Measurements from ENCODE around the gene NUDT22.
A peak's percentile ranks its signal among the peaks of the same experiment; 100 is the strongest.

The NUDT22 gene

DNA sequence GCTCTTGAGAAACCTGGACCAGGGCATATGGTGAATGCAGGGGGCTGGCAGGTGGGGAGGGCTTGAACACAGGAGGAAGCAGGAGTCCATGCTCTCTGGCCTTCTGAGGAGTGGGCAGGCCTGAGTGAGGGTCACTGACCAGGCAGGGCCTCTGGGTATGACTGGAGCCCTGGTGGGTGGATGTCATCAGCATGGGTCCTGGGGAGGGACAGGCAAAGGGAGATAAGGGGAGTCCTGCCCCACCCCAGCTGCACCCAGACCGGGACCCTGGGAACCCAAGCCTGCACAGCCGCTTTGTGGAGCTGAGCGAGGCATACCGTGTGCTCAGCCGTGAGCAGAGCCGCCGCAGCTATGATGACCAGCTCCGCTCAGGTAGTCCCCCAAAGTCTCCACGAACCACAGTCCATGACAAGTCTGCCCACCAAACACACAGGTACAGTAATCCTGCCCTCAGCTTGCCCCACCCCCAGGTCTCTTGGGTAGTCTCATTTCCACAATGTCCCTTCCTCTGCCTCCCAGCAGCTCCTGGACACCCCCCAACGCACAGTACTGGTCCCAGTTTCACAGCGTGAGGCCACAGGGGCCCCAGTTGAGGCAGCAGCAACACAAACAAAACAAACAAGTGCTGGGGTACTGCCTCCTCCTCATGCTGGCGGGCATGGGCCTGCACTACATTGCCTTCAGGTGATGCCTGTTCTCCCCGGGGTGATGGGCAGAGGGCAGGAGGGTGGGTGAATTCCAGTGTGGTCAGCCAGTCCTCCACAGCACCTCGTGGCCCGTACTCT is 6.3 kb downstream of the NUDT22 start:
- H3K36me3 ChIP-seq: peaks cover 8% of the 10 kb centered on the region
- no peak for TF ChIP-seq Cebpa-rat (IDR thresholded peaks at IDR 0.05)
- peak overlapping the region; percentile 51 for H3K27ac ChIP-seq
- H3K9ac ChIP-seq: peak overlapping the region; percentile 32
- H3K4me2 ChIP-seq: peak overlapping the region; percentile 99
- peaks cover 82% of the 10 kb centered on the region for H3K4me1 ChIP-seq
- no peak overlapping the region for H3K4me3 ChIP-seq
- H4K20me1 ChIP-seq: peaks cover 12% of the 10 kb centered on the region
- H3K9me3 ChIP-seq: no peaks in the 10 kb centered on the region
- no peaks in the 10 kb centered on the region for H3K27me3 ChIP-seq

GRCh38 chr11:64232967-64233315 is 6.9 kb downstream of the NUDT22 start:
- Histone ChIP-seq H3K36me3 (peaks cover 14% of the 10 kb centered on the region), H3K4me3 (no peak overlapping the region), H3K4me1 (peaks cover 82% of the 10 kb centered on the region), H3K9ac (no peak overlapping the region), H4K20me1 (peaks cover 12% of the 10 kb centered on the region), H3K9me3 (no peaks in the 10 kb centered on the region), H3K27ac (no peak overlapping the region), H3K27me3 (no peaks in the 10 kb centered on the region), H3K4me2 (peak overlapping the region; percentile 99)
- TF ChIP-seq Cebpa-rat (IDR thresholded peaks at IDR 0.05): no peak

- H3K4me1 ChIP-seq: peaks cover 81% of the 10 kb centered on the region
- TF ChIP-seq Cebpa-rat (IDR thresholded peaks at IDR 0.05): no peak
- H4K20me1 ChIP-seq: peaks cover 12% of the 10 kb centered on the region
Measured at GRCh38 chr11:64233913-64234586, 8.0 kb downstream of the NUDT22 start, which contains the start of gene VEGFB. VEGFB (plus strand) TSS chr11:64234584; CDS start chr11:64234834, 250 bp downstream.

GRCh38 chr11:64234647-64235379 is 8.7 kb downstream of the NUDT22 start:
- Histone ChIP-seq H3K4me3 (peak overlapping the region; percentile 77), H4K20me1 (peaks cover 12% of the 10 kb centered on the region), H3K4me2 (peak overlapping the region; percentile 95), H3K36me3 (peaks cover 32% of the 10 kb centered on the region), H3K4me1 (peaks cover 81% of the 10 kb centered on the region), H3K27me3 (no peaks in the 10 kb centered on the region), H3K9ac (peak overlapping the region; percentile 76), H3K27ac (peak overlapping the region; percentile 72; the same call in 1 of the 2 replicates), H3K9me3 (no peaks in the 10 kb centered on the region)
- TF ChIP-seq Cebpa-rat (IDR thresholded peaks at IDR 0.05): no peak

More at GRCh38 chr11:64233913-64234586, 8.0 kb downstream of the NUDT22 start, which contains the start of gene VEGFB:
- Histone ChIP-seq H3K4me3 (peak within 1 kb of the TSS; percentile 77), H3K36me3 (peaks cover 25% of the 10 kb centered on the region), H3K27me3 (no peaks in the 10 kb centered on the region), H3K9ac (peak within 1 kb of the TSS; percentile 77), H3K9me3 (no peaks in the 10 kb centered on the region), H3K27ac (peak within 1 kb of the TSS; percentile 76), H3K4me2 (peak within 1 kb of the TSS; percentile 99)

- peak overlapping the region; percentile 77 for H3K4me3 ChIP-seq
- H3K9me3 ChIP-seq: no peaks in the 10 kb centered on the region
- peak overlapping the region; percentile 95 for H3K4me2 ChIP-seq
- H3K27me3 ChIP-seq: no peaks in the 10 kb centered on the region
- H3K9ac ChIP-seq: peak overlapping the region; percentile 76
- H3K4me1 ChIP-seq: peaks cover 87% of the 10 kb centered on the region
- H4K20me1 ChIP-seq: peaks cover 12% of the 10 kb centered on the region
- peaks cover 32% of the 10 kb centered on the region for H3K36me3 ChIP-seq
- H3K27ac ChIP-seq: no peak overlapping the region
- no peak for TF ChIP-seq Cebpa-rat (IDR thresholded peaks at IDR 0.05)
Measured at GRCh38 chr11:64235437-64236161, 9.5 kb downstream of the NUDT22 start.

DNA sequence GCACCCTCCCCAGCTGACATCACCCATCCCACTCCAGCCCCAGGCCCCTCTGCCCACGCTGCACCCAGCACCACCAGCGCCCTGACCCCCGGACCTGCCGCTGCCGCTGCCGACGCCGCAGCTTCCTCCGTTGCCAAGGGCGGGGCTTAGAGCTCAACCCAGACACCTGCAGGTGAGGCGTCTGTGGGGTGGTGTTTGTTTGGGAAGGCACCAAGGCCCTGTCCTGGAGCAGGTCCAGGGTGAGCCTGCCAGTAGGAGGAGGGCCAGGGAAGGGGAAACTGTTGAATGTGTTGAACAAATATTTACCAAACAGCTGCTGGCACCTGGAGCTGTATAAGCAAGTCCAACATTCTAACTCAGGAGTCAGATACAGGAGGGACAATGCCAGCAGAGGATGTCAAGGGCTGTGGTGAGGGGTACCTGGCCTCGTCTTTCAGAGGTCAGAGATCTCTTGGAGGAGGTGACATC is 11.4 kb downstream of the NUDT22 start:
- Histone ChIP-seq H3K4me1 (peaks cover 75% of the 10 kb centered on the region), H4K20me1 (peaks cover 22% of the 10 kb centered on the region), H3K4me3 (no peak overlapping the region), H3K27me3 (no peaks in the 10 kb centered on the region), H3K27ac (peak overlapping the region; percentile 22; the same call in 1 of the 2 replicates), H3K9ac (0 out of 2 replicates have a peak overlapping the region, but pooled peaks have one; percentile 50), H3K9me3 (no peaks in the 10 kb centered on the region), H3K36me3 (peaks cover 32% of the 10 kb centered on the region), H3K4me2 (peak overlapping the region; percentile 6; the same call in 1 of the 2 replicates)
- TF ChIP-seq Cebpa-rat (IDR thresholded peaks at IDR 0.05): no peak

- TF ChIP-seq Cebpa-rat (IDR thresholded peaks at IDR 0.05): no peak
- no peaks in the 10 kb centered on the region for H3K27me3 ChIP-seq
- peak overlapping the region; percentile 41; the same call in 1 of the 2 replicates for H3K27ac ChIP-seq
- H3K9me3 ChIP-seq: no peaks in the 10 kb centered on the region
- H3K4me1 ChIP-seq: peaks cover 75% of the 10 kb centered on the region
- H4K20me1 ChIP-seq: peaks cover 28% of the 10 kb centered on the region
- peaks cover 34% of the 10 kb centered on the region for H3K36me3 ChIP-seq
- peak overlapping the region; percentile 6; the same call in 1 of the 2 replicates for H3K4me2 ChIP-seq
- peak overlapping the region; percentile 50 for H3K9ac ChIP-seq
- H3K4me3 ChIP-seq: no peak overlapping the region
Measured at GRCh38 chr11:64238076-64238475, 12.0 kb downstream of the NUDT22 start.

GRCh38 chr11:64238999-64239398 is 12.9 kb downstream of the NUDT22 start:
- Histone ChIP-seq H3K4me1 (peaks cover 75% of the 10 kb centered on the region), H3K9ac (peak overlapping the region; percentile 16; the same call in 1 of the 2 replicates), H3K36me3 (peaks cover 44% of the 10 kb centered on the region), H3K4me3 (no peak overlapping the region), H4K20me1 (peaks cover 37% of the 10 kb centered on the region), H3K27ac (0 out of 2 replicates have a peak overlapping the region, but pooled peaks have one; percentile 41), H3K27me3 (no peaks in the 10 kb centered on the region), H3K9me3 (no peaks in the 10 kb centered on the region), H3K4me2 (0 out of 2 replicates have a peak overlapping the region, but pooled peaks have one; percentile 6)
- no peak for TF ChIP-seq Cebpa-rat (IDR thresholded peaks at IDR 0.05)

Measured in BLaER1 (cell line).